ENCODE data around the gene ATOH8.

- TF ChIP-seq YY1 (IDR thresholded peaks at IDR 0.05; ENCODE audit: low read depth): no peak
- TF ChIP-seq CTCF (IDR thresholded peaks at IDR 0.05): no peak
- TF ChIP-seq GABPA (IDR thresholded peaks at IDR 0.05; ENCODE audit: low read depth): no peak
- no peak for TF ChIP-seq IRF3 (IDR thresholded peaks at IDR 0.05; ENCODE audit: low read depth, low read length)
- TF ChIP-seq USF2 (IDR thresholded peaks at IDR 0.05; ENCODE audit: borderline replicate concordance, low read depth, low read length): no peak
- no peak for TF ChIP-seq RFX5 (IDR thresholded peaks at IDR 0.05; ENCODE audit: low read length)
- TF ChIP-seq SIN3A (IDR thresholded peaks at IDR 0.05; ENCODE audit: borderline replicate concordance, low read depth, low read length): no peak
- no peak for TF ChIP-seq MAX (IDR thresholded peaks at IDR 0.05; ENCODE audit: low read depth)
- no peak for TF ChIP-seq FOXJ3 (CRISPR knock-in tag; IDR thresholded peaks at IDR 0.05)
- TF ChIP-seq TCF12 (IDR thresholded peaks at IDR 0.05): no peak
- no peak for TF ChIP-seq TAF1 (IDR thresholded peaks at IDR 0.05; ENCODE audit: borderline replicate concordance, low read depth, low read length)
- TF ChIP-seq TEAD4 (IDR thresholded peaks at IDR 0.05; ENCODE audit: borderline replicate concordance, insufficient read depth): no peak
Observed at GRCh38 chr2:85779641-85780315, 26.0 kb downstream of the ATOH8 start.

All from SK-N-SH (cell line).